IPS-20b (cell line): Measurements from ENCODE around the gene ARHGAP5.

Experiments
- H3K27ac ChIP-seq: one replicate; pipeline ENCODE4 v1.5.1; 2013; ENCODE audit warnings: low read length
- H3K27me3 ChIP-seq: 2 replicates; pipeline ENCODE4 v1.6.1; 2013; ENCODE audit warnings: mild to moderate bottlenecking, low read length, inconsistent platforms; ENCODE audit not compliant: insufficient read depth
- H3K36me3 ChIP-seq: 2 replicates; pipeline ENCODE4 v1.6.1; 2013; ENCODE audit warnings: low read depth, mild to moderate bottlenecking, inconsistent platforms, low read length, moderate library complexity; ENCODE audit not compliant: insufficient read depth
- H3K4me1 ChIP-seq: 2 replicates; pipeline ENCODE4 v1.6.1; 2013; ENCODE audit warnings: mild to moderate bottlenecking, control low read depth, inconsistent platforms, low read length, moderate library complexity; ENCODE audit not compliant: insufficient read depth
- H3K4me3 ChIP-seq: 2 replicates; pipeline ENCODE4 v1.5.1; 2013; ENCODE audit warnings: mild to moderate bottlenecking, low read length, inconsistent platforms
- H3K9ac ChIP-seq: 2 replicates; pipeline ENCODE4 v1.6.1; 2013; ENCODE audit warnings: low read depth, mild to moderate bottlenecking, inconsistent platforms, low read length, moderate library complexity
- H3K9me3 ChIP-seq: 2 replicates; pipeline ENCODE4 v1.6.1; 2013; ENCODE audit warnings: mild to moderate bottlenecking, low read depth, low read length, inconsistent platforms; ENCODE audit not compliant: insufficient read depth

ARHGAP5 gene

DNA sequence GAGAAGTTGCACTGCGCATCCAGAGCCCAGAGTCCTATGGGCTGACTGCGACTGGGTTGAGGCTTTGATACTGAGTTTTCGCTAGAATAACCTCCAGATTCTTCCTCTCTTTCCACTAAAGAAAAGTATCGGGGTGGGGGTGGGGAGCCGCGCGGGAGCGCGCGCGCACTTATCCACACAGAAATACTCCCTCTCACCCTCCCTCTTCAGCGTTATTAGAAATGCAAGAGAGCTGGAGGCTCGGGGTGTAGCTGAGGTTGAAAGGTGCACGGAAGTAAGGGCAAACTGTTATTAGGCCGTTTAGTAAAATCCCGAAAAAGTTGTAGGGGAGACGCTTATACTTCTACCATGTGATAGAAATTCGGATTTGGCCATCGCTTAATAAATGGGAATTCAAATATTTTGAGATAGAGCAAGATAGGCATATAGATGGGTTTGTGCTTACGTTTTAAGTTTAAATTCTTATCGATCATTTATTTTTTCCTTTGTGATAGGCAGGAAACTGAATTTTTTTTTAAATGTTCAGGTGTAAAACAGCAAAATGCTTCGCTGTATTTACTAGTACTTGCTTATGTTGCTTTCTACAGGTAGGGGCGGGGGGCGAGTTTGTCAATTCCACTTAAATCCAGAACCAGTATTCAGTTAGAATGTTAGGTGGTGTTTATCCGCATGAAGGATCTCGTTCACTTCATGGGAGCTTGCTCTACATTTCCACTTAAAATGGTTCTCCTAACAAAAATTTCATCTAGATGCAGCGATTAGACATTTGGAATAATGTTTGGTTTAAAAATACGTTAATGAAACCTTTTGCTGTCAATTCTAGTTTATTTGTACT, 1.1 kb downstream of the ARHGAP5 start:
- Histone ChIP-seq H3K4me1 (peaks cover 20% of the 10 kb centered on the region), H3K4me3 (peak overlapping the region; percentile 96), H3K27ac (peak overlapping the region; percentile 82), H3K9ac (peak overlapping the region; percentile 94), H3K9me3 (no peaks in the 10 kb centered on the region), H3K27me3 (no peaks in the 10 kb centered on the region), H3K36me3 (no peaks in the 10 kb centered on the region)

DNA sequence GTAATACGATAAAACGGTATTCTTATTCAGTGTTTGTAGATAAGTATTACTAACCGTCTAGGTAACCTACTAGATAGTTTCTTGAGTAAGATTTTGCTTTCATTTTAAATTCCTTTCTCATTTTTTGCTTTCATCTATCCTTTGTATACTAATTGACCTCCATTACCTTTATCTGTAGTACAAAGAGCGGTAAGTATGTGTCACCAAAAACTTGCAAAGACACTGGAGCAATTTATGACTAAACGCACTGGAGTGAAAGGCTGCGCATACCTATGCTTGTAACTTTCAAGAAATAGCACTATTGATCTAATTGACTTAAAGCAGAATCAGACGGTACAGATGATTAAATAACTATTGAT, 1.7 kb downstream of the ARHGAP5 start:
- Histone ChIP-seq H3K27ac (no peak overlapping the region), H3K36me3 (no peaks in the 10 kb centered on the region), H3K9ac (peak overlapping the region; percentile 94), H3K9me3 (no peaks in the 10 kb centered on the region), H3K27me3 (no peaks in the 10 kb centered on the region), H3K4me1 (peaks cover 20% of the 10 kb centered on the region), H3K4me3 (peak overlapping the region; percentile 96)

DNA sequence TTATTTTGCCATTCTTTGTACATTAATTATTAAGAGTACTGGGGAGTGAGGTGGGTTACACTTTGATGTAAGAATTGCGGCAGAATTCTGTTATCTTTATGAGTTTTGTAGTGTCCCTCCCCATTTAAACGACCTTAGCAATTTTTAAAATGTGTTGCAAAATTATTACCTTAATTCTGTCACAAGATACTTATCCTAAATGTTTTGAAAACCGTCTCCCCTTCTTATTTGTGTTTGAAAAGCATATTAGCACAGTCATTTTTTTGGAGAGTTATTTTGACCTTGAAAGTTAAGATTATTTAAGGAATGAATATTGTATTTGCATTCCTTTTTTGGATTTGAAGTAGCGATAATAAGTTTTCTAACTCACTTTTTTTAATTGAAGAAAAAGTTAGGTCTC, 2.2 kb downstream of the ARHGAP5 start:
- Histone ChIP-seq H3K27me3 (no peaks in the 10 kb centered on the region), H3K9me3 (no peaks in the 10 kb centered on the region), H3K36me3 (no peaks in the 10 kb centered on the region), H3K9ac (peak overlapping the region; percentile 94; the same call in 1 of the 2 replicates), H3K4me3 (peak overlapping the region; percentile 96), H3K4me1 (peaks cover 20% of the 10 kb centered on the region), H3K27ac (no peak overlapping the region)

DNA sequence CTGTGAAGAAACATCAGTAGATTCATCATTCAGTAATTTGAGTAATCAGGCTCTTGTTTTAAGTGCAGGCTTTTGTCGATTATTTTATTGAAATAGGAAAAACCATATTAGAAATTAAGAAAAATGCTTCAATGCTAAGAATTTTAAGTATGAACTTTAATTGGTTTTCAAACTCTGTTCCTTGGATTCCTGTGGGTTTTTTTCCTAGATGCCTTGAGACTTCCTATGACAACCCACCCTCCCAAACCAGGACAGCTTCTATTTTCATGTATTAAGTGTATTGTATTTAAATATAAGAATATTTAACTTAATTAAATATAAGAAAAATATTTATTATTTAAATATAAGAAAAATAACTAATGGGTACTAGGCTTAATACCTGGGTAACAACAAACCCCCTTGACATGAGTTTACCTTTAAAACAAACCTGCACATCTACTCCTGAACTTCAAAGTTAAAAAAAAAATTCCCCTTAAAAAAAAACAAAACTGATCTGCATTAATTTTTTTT, 3.0 kb downstream of the ARHGAP5 start:
- no peaks in the 10 kb centered on the region for H3K36me3 ChIP-seq
- peaks cover 19% of the 10 kb centered on the region for H3K4me1 ChIP-seq
- H3K27me3 ChIP-seq, result no peaks in the 10 kb centered on the region
- H3K9ac ChIP-seq, result no peak overlapping the region
- H3K9me3 ChIP-seq, result no peaks in the 10 kb centered on the region
- H3K27ac ChIP-seq, result no peak overlapping the region
- H3K4me3 ChIP-seq, result peak overlapping the region; percentile 96; the same call in 1 of the 2 replicates

DNA sequence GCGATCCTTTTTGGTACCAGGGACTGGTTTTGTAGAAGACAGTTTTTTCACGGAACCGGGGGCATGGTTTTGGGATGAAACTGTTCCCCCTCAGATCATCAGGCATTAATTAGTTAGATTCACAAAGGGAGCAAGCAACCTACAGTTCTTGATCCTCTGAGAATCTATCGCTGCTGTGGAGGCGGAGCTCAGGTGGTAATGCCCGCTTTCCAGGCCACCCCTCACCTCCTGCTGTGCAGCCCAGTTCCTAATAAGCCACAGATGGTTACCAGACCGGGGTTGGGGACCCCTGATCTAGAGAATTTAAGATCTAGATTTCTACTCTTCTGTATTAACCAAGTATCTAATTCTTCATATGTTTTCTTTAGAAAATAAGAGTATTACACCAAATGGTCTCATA, 4.8 kb downstream of the ARHGAP5 start:
- Histone ChIP-seq H3K4me3 (peak overlapping the region; percentile 16; the same call in 1 of the 2 replicates), H3K27me3 (no peaks in the 10 kb centered on the region), H3K4me1 (peaks cover 27% of the 10 kb centered on the region), H3K36me3 (no peaks in the 10 kb centered on the region), H3K9me3 (no peaks in the 10 kb centered on the region), H3K9ac (no peak overlapping the region), H3K27ac (peak overlapping the region; percentile 7)

DNA sequence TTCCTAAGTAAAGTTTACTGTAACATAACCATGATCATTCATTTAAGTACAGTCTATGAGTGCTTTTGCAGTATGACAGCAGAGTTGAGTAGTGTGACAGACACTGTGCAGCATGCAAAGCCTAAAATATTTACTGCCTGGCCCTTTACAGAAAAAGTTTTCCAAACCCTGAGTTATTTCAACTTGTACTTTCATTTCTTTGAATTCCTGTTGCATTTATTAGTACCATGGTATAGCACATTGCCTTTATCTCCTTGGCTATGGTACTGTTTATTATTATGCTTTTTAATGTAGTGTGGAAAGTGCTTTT, 6.2 kb downstream of the ARHGAP5 start:
- Histone ChIP-seq H3K9ac (no peak overlapping the region), H3K4me1 (peaks cover 37% of the 10 kb centered on the region)

DNA sequence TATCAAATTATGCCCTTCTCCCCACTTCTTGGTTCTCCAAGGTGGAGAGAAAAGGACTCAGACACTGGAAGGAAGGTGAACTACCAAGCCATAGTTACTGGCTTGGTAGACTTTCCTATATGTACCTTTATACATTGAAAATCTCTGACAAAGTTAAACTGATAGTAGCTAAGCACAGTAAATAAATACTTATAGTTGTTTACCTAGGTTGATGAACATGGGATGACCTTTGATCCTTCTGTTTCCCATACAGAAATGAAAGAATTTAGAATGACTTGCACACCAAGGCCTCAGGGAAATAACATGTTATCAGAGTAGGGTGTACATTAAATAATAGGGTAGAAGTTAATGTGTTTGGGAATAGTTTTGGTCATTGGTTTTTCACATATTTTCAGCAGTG, 6.7 kb downstream of the ARHGAP5 start:
- H3K27me3 ChIP-seq, result no peaks in the 10 kb centered on the region
- no peaks in the 10 kb centered on the region for H3K9me3 ChIP-seq
- no peak overlapping the region for H3K4me3 ChIP-seq
- no peaks in the 10 kb centered on the region for H3K36me3 ChIP-seq
- no peak overlapping the region for H3K9ac ChIP-seq
- peaks cover 39% of the 10 kb centered on the region for H3K4me1 ChIP-seq
- no peak overlapping the region for H3K27ac ChIP-seq

More for the DNA sequence above, 6.2 kb downstream of the ARHGAP5 start:
- Histone ChIP-seq H3K36me3 (no peaks in the 10 kb centered on the region), H3K9me3 (no peaks in the 10 kb centered on the region), H3K4me3 (no peak overlapping the region), H3K27ac (no peak overlapping the region), H3K27me3 (no peaks in the 10 kb centered on the region)

DNA sequence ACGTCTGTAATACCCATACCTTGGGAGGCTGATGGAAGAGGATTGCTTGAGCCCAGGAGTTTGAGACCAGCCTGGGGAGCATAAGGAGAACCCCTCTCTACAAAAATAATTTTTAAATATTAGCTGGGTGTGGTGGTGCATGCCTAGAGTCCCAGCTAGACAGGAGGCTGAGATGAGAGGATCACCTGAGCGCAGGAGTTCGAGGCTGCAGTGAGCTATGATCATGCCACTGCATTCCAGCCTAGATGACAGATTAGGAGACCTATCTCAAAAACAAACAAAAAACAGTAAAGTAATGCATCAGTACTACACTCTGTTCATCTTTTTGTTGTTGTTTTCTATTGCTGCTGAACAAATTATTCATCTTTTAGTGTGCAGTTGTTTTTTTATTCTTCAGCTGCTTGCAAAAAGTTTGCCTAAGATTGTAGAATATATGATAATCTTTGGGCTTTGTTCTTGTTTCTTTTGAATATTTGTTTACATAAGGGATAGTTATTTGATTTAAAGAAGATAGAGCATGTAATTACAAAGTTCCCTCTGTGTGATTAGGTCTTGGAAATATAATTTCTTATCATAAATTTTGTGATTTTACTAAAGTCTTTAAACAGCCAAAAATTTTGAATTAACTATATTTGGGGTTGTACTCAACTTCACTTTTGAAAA, 8.2 kb downstream of the ARHGAP5 start:
- peaks cover 34% of the 10 kb centered on the region for H3K4me1 ChIP-seq
- no peaks in the 10 kb centered on the region for H3K9me3 ChIP-seq
- no peak overlapping the region for H3K27ac ChIP-seq
- H3K4me3 ChIP-seq, result no peak overlapping the region
- no peak overlapping the region for H3K9ac ChIP-seq
- no peaks in the 10 kb centered on the region for H3K27me3 ChIP-seq
- H3K36me3 ChIP-seq, result peaks cover under 1% of the 10 kb centered on the region; the same call in 1 of the 2 replicates

DNA sequence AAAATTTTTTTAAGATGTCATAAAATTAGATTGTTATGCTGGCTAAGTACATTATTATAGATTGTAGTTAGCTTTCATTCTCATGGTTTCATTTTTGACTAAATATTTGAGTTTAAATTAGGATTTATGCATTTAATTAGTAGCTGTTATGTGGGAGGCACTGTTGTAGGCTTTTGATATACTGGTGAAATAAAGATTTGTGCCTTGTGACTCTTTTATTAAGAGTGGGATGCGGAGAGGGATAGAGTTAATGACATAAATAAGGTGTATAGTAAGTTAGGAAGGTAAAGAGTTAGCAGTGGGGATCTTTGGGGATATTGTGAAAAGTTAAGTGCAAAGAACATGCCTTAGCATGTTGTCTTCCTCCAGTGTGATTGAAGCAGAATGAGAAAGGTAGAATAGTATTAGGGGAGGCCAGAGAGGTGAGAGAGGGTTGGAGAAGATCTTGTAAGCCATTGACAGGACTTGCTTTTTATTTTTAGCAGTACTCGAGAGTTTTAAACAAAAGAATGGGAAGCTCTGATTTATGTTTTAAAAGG, 8.8 kb downstream of the ARHGAP5 start:
- no peak overlapping the region for H3K4me3 ChIP-seq
- H3K9me3 ChIP-seq, result no peaks in the 10 kb centered on the region
- peak overlapping the region; percentile 34; the same call in 1 of the 2 replicates for H3K9ac ChIP-seq
- peaks cover 7% of the 10 kb centered on the region for H3K36me3 ChIP-seq
- no peak overlapping the region for H3K27ac ChIP-seq
- H3K4me1 ChIP-seq, result peaks cover 32% of the 10 kb centered on the region
- H3K27me3 ChIP-seq, result no peaks in the 10 kb centered on the region

DNA sequence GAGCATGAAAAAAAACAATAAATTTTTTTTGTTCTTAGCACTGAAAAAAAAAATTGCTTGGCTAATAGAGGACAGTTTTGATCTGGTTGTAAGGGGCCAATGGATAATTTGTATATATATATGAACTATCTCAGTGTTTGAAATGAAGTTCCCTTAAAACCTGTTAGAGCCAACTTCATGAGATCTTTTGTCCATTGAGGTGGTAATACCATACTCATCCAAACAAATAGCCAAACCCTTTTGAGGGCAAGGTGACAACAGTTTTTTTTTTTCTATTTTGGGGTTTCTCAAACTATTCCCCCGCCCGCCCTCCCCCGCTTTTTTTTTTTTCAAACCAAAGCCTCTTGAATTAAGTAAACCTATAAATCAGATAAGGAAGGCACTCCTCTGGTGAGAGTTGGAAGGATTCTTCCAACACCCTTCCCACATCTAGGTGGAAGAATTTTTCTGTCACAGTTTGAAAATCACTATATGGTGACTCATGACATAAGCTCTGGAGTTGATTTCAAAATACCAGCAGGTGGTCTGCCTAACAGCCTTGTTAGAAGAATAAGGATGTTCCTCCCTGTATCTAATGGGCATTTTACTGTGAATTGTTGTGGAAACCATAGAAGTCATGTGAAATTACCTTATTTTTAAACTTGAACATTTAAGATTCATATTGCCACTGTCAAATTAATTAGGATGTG, 10.2 kb downstream of the ARHGAP5 start:
- Histone ChIP-seq H3K36me3 (peaks cover 21% of the 10 kb centered on the region), H3K27ac (no peak overlapping the region), H3K4me1 (peaks cover 24% of the 10 kb centered on the region), H3K9ac (no peak overlapping the region), H3K9me3 (no peaks in the 10 kb centered on the region), H3K4me3 (no peak overlapping the region), H3K27me3 (no peaks in the 10 kb centered on the region)

DNA sequence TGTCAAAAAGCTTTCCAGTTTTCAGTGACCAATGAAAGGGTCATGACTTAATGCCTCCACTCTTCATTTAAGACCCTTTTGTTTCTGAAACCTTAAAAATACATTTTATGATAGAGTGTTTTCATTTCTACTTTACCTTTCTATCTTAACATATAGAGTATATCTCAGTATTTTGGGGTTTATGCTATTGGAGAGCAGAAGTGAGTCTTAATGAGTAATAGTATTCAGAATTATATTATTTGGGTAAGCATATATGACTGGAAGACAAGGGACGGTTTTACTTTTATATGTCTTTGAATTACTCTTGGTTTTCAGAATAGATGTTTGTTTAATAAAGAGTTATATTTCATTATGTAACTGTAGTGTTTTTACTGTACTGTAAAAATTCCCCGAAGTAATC, 10.8 kb downstream of the ARHGAP5 start:
- Histone ChIP-seq H3K4me3 (no peak overlapping the region), H3K27me3 (no peaks in the 10 kb centered on the region), H3K9ac (0 out of 2 replicates have a peak overlapping the region, but pooled peaks have one; percentile 7), H3K36me3 (peaks cover 27% of the 10 kb centered on the region), H3K4me1 (peaks cover 24% of the 10 kb centered on the region), H3K27ac (no peak overlapping the region), H3K9me3 (no peaks in the 10 kb centered on the region)
